Measurements from ENCODE around the gene EYA2. TPM values are rescaled to one million over a fixed set of nuclear protein-coding genes. Genes with fewer than 3 reads are reported as not detected.

Gene EYA2
- total RNA-seq, 4 donors from 2014 or later: 8.9 to 18.0 (median 9.5) TPM

GRCh38 chr20:47054506-47054905 is 159.9 kb downstream of the EYA2 start:
- DNase-seq (ENCODE audit: low spot score) (no peak), ATAC-seq (ENCODE audit: low FRiP score) (no peak)
- TF ChIP-seq CTCF (IDR thresholded peaks at IDR 0.05): no peak

- DNase-seq (ENCODE audit: low spot score): no peak
- no peak for TF ChIP-seq CTCF (IDR thresholded peaks at IDR 0.05)
- no peak for ATAC-seq (ENCODE audit: low FRiP score)
Measured at GRCh38 chr20:47054945-47055344, 160.3 kb downstream of the EYA2 start.

- DNase-seq (ENCODE audit: low spot score) (no peak), ATAC-seq (ENCODE audit: low FRiP score) (no peak)
- no peak for TF ChIP-seq CTCF (IDR thresholded peaks at IDR 0.05)
Measured at GRCh38 chr20:47055699-47056369, 161.2 kb downstream of the EYA2 start.

GRCh38 chr20:47057661-47058060 is 163.0 kb downstream of the EYA2 start:
- no peak for TF ChIP-seq CTCF (IDR thresholded peaks at IDR 0.05)
- no peak for DNase-seq (ENCODE audit: low spot score)
- no peak for ATAC-seq (ENCODE audit: low FRiP score)

GRCh38 chr20:47058236-47058635 is 163.6 kb downstream of the EYA2 start:
- DNase-seq (ENCODE audit: low spot score) (no peak), ATAC-seq (ENCODE audit: low FRiP score) (no peak)
- TF ChIP-seq CTCF (IDR thresholded peaks at IDR 0.05): no peak

- DNase-seq (ENCODE audit: low spot score): no peak
- no peak for ATAC-seq (ENCODE audit: low FRiP score)
- TF ChIP-seq CTCF (IDR thresholded peaks at IDR 0.05): no peak
Measured at GRCh38 chr20:47059536-47059935, 164.9 kb downstream of the EYA2 start.

- no peak for TF ChIP-seq CTCF (IDR thresholded peaks at IDR 0.05)
- ATAC-seq (ENCODE audit: low FRiP score): no peak
Measured at GRCh38 chr20:47061549-47061948, 166.9 kb downstream of the EYA2 start.

More at GRCh38 chr20:47061549-47061948, 166.9 kb downstream of the EYA2 start:
- no peak for DNase-seq (ENCODE audit: low spot score)
